ENCODE data around the gene VPS39.

Gene VPS39

DNA sequence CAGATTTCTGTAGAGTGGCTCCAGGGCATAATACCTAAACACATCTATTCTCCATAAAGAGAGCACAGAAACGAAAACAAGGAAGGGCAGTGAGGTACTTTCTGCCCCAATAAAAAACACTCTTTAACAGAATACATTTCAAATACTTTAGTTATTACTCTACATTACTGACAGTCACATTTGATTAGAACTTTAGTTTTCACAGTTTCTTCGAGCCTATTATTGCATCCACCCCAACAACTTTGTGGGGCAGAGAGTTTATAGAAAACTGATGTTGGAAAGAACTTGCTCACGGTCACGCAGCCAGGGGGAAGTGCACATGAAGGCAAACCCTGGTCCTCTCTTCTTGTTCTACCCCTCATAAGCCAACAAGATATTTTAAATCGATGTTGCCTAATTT, 9.0 kb downstream of the VPS39 start:
- DNase-seq: no peak

DNA sequence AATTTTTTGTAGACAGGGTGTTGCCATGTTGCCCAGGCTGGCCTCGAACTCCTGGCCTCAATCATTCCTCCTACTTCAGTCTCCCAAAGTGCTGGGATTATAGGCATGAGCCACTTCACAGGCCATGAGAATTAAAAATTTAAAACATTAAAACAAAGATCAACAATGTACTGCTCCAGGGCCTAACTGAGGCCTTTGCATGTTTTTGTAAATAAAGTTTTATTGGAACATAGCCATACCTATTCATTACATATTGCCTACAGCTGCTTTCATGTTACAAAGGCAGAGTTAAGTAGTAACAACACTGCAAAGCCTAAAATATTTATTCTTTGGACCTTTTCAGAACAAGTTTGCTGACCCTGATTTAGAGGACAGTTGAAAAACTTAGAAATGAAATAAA, 9.6 kb downstream of the VPS39 start:
- DNase-seq: no peak

DNA sequence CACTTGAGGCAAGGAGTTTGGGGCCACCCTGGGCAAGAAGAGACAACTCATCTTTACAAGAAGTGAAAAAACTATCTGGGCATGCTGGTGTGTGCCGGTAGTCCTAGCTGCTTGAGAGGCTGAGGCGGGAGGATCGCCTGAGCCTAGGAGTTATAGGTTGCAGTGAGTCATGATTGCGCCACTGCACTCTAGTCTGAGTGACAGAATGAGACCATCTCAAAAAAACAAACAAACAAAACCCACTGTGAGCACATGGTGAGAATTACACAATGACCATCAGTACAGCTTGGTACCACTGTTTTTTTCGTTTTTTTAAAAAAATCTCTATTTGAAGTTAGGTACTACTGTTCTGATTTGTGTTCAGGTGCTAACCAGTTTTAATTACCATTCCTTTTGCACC, 13.6 kb downstream of the VPS39 start:
- DNase-seq: no peak

DNA sequence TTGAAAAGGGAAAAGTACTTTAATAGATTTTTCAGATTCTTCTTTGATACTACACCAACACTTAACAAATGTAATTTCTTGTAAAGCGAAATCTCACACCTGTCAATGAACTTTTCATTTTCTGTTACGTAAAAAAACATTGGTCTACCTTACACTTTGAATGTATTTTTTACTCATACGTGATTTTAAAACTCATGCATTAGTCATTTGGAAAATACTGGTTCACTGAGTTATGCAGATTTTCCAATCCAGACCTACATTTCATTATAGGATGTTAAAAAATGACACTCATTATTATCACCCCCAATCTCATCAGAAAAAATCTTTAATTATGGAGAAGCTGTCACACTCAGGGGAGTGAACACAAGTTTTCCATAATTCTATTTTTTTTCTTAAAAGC, 14.7 kb downstream of the VPS39 start:
- no peak for DNase-seq

DNA sequence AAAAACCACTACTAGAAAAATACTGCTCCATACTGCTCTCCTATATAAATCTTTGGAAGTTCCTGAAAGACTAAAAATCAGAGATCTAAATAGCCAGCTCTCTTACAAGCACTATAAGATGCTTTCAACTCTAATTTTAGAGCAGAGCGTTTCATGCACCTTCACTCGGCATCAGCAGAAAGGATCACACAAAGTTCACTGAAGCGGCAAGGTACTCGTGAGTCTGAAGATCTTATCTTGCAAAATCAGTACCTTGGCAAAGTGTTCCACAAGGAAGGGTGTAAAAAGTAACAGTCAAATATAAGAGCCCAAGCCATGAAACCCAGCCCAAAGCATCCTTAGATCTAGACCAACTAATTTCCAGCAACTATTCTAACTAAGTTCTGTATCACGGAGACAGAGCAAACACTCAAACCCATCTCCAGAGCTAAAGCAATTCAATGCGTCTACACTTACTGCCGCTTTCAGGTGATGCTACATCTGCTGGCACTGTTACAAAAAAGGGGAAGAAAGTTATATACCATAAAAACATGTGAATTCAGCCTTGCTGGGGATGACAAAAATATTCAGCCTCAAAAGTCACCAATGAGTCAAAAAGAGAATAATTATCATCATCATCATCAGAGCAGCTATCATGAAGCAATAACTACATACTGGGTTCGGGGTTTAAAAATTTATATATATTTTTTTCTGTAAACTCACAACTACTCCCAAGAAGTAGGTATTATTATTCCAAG, 16.3 kb downstream of the VPS39 start:
- no peak for DNase-seq

DNA sequence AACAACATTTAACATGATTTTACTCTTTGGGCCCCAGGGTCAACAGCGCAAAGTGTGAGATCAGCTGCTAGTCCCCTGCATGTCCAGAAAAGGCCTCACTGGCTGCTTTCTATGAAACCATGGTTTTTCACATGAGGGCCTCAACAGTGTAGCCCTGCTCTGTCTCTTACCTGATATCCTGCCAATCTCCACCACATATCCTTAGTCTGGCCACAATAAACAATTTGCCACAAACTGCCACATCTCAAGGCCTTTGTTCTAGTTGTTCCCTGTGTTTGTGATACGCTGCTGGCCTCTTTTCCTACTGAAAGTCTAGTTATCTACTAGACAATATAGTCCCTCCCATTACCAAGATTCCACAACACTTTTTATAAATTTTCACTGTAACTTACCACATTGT, 17.7 kb downstream of the VPS39 start:
- no peak for DNase-seq

DNA sequence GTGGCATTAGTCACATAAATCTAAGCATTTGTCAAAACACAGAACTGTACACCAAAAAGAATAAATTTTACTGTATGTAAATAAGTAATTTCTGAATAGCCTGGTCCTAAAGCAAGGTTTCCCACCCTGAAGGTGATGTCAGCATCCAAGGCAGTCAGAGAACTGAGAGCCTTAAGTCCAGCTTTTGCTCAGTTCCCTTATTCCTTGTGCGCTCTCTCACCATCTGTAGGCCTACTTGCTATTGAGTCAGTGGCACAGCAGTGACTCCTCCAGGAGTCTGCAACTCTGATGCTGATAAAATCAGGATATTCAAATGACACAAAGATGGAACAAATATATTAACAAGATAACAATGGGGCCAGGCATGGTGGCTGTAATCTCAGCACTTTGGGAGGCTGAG, 22.3 kb downstream of the VPS39 start:
- DNase-seq: no peak

DNA sequence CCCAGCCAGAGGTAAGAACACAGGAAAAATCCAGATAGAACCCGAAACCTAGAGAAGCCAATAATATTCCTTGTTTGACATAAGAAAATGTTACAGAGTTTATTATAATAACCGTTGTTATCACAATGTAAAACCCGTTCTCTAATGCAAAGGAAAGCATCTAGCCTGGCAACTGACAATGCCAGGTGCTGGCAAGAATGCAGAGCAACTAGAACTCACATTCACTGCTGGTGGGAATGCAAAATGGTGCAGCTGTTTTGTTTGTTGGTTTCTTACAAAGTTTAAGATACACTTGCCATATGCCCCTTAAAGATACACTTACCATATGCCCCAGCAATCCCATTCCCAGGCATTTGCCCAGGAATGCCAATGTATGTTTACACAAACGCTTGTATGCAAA, 23.4 kb downstream of the VPS39 start:
- no peak for DNase-seq

DNA sequence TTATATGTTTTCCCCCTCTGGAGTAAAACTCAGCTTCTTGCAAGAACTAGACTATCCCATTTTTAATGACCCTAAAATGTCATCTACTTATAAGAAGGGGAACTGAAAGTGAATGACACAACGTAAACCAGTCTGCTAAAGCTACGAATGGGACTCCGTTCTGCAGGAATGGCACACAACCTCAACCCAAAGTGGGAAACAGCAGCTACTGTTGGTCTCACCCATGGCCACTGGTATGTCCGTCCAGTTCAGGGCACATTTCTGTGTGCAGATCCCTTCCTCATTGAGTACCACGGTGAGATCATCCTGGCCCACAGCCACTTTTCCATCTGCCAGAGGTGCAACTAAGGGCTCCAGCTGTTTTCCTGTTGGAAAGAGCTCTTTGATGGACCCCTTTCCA, 23.8 kb downstream of the VPS39 start:
- no peak for DNase-seq

DNA sequence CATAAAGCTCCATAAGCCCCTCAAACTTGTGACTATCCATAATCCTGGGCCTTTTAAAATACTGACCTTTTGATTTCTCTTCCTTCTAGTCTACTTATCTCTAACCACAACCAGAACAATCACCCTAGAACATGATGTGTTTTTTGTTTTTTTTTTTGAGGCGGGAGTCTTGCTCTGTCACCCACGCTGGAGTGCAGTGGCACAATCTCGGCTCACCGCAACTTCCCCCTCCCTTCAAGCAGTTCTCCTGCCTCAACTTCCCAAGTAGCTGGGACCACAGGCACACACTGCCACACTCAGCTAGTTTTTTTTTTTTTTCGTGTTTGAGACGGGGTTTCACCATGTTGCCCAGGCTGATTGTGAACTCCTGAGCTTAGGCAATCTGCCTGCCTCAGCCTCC, 25.1 kb downstream of the VPS39 start:
- no peak for DNase-seq

DNA sequence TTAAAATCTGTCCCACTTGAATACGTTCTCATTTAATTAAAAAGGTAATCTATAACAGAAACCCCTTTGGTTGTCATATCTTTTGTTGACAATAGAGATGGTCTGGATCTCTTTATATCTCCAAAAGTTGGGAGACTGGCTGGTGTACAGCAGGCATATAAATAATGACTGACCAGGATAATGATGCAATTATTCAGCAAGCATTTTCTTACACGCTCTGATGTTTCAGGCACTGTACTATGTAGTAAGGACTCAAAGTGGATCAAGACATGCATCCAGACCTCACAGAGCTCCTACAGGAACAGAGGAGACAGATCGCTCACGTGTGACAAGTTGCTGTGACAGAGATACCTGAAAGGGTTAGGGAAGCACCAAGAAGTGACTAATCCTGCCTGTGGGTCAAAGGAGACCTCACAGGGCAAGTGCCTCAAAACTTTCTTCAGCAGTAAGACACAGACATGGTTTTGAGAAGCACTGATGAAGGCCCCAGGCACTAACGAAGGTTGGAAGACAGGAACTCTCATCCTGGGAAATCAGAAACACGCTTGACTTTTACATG, 25.7 kb downstream of the VPS39 start:
- DNase-seq: no peak

DNA sequence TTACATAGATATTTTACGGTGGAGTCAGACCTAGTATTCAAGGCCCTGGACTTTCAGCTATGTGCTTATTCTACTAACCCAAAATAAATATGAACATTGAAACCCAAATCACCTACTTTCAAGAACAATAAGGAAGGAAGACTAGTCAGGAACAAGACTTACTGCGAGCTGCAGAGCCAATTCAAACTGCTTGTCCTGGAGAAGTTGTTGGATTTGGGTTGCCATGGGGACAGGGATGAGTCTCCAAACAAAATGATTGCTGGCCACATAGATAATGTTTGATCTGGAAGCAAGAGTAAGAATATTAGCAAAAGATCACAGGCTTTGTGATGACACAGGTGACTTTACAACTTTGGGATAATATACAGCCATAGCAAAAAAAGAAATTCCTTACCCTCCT, 30.0 kb downstream of the VPS39 start:
- no peak for DNase-seq

DNA sequence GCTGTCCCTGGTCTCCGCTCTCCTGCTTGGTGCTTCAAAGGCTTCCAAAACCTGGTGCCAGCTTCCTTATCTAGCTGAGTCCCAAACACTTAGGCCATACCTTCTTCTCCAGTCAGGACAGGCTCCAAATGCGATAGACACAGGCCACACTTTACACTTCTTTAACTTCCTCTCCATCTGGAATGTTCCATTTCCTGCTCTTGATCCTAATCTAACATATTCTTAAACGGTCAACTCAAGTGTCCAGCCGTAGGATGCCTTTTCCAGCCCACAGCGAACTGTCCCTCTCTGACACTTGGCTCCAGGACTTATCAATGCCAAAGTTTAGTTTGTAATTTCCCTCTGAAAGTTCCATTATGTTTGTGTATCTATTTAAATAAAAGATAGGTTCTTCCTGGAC, 32.4 kb downstream of the VPS39 start:
- no peak for DNase-seq

DNA sequence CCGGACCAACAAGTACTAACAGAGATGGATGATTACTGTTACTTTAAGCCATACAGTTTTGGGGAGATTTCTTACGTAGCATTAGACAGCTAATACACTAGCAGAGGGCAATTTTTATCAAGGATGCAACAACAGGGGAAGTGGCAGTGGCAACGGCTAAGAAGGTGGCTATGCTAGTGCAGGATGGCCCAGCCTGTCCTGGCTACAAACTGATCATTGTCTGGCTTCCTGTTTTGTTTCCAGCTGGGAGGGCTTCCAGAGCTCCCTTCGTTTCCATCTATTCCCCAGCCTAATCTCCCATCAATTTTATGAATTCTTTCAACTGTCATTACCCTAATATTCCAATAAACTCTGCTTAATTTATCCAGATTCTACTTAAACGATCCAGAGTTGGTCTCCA, 35.6 kb downstream of the VPS39 start:
- no peak for DNase-seq

DNA sequence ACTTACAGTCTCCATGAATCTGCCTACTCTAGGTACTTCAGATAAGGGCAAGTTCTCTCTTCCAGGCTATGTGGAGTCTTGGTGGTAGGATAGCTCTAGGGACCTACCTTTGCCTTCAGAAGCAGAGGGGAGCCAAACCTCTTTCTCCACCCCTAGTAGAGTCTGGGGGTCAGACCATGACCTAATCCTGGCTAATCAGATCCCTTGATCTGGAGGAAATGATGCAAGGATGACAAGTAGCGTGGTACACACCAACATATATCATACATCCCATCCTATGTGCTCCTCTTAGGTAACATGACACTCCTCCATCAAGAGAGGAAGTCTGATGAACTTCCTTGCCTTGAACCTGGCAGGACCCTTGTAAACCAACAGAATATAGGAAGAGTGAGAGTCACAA, 36.3 kb downstream of the VPS39 start:
- no peak for DNase-seq

DNA sequence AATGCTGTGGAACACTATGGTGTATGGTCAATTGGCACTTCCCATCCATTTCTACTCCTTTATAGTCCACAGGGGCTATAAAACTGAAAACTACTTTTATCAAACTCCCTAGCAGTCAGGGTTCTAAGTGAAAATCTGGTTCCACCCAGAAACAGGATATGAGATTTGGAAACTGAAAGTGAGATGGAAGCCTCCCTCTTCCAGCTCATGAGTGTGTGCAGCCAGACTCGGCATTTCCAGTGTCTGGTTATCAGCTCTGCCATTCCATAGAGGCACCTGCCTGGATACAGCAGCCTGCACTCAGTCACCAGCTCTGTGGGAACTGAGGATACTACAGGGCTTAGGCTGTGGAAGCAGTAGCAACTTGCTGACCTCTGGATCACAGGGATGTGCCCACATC, 37.0 kb downstream of the VPS39 start:
- no peak for DNase-seq

DNA sequence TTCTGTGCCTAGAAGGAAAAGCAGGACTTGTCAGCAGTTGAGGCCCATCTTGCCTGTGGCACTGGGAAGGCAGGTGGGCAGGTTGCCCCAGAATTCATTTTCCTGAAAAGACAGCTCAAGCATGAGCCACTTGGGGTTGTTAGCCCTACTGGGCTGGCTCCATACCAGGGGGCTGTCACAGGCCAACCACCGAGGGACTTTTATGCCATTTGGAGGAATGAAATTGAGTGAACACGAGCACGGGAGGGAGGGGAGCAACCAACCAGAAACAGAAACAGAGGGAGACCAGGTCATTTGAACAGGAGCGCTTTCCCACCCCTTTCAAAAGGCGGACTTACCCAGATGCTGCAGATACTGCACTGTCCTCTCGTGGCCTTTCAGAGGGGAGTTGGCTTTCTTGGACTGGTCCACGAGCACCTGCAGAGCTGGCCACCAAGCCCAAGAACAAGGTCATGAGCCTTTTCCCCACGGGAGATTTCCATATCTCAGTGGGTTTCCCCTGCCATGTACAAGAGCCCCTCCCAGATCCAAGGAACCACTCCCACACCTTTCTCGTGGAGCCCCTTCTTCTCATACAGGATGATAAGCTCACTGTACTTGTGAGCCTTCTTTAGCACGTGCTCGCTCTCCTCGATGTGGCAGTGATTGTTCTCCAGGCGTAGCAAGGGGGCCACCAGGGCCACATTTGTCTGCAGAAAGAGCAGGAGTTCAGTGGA, 41.7 kb downstream of the VPS39 start:
- no peak for DNase-seq

DNA sequence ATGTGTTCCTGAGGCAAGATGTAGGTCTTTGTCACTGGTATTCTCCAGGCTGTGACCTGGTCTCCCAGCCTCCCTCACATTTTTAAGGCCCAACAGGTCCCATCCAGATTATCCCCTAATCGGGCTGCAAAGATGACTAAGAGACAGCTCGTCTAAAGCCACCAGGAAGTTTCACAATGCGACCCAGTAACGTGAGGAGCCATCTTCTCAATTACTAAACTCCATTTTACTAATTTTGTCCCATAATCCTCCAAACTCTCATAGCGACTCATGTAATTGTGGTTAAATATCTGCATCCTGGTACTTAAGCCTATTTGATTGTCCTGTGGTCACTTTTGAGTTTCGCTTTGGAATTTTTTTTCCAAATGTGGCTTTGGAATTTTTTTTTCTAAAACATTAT, 43.0 kb downstream of the VPS39 start:
- no peak for DNase-seq

DNA sequence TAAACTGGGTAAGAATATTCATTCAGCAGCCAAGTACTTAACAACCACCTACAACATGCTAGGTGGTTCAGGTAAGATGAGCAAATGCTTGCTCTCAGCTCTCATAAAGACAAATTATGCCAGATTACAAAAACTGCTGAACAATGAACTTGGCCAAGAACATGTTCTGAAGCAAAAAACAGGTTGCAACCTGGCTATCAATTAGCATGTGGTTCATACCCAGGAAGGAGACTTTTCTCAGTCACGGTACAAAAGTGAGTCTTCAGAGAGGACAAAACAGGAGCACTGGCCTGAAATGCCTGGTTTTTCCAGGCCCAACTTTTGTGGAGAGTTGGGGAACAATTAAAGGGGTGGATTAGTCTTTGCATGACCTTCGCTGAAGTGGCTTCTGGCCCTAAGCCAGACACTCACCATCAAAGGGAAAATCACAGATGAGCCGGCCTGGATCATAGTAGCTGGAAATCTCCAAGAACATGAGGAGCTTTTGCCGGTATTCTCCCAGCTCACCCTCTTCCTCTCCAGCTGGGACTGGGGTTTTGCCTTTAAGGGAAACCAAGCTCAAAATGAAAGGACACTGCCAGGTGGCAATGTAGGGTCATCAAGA, 44.1 kb downstream of the VPS39 start:
- no peak for DNase-seq

DNA sequence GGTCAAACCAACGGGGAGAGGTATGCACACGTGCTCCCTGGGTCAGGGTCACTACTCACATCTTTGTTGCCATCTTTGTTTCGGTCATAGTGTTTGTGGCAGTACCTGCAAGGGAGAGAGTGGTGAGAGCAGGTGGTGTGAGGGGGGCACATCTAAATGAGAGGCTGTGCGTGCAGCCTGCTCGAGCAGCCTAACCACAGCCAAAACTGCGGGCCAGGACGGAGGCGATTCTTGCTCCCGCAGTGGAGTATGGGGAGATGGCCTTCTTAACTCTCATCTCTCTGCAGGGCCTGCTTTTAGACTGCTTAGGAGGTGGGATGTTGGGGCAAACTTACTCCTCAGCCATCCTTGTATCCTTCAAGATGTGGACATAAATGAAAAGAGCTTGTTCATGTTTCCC, 44.8 kb downstream of the VPS39 start:
- no peak for DNase-seq

DNA sequence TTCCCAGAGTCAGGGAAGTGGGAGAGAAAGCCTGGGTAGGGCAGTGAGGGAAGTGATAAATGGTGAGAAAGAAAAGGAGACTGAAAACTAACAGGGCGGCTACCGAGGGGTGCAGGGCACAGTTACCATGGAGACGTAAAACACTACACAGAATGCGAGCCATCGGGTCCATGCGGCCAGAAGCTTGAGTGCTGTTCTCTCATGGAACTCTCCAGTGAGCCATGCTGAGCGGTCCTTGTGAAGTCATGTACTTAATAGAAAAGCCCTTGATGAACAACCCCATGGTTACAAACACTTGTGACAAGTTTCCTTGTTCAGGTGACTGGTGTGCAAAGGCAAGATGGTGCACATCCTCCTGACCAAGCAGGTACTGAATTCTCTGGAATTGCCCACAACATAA, 48.0 kb downstream of the VPS39 start:
- DNase-seq: no peak

DNA sequence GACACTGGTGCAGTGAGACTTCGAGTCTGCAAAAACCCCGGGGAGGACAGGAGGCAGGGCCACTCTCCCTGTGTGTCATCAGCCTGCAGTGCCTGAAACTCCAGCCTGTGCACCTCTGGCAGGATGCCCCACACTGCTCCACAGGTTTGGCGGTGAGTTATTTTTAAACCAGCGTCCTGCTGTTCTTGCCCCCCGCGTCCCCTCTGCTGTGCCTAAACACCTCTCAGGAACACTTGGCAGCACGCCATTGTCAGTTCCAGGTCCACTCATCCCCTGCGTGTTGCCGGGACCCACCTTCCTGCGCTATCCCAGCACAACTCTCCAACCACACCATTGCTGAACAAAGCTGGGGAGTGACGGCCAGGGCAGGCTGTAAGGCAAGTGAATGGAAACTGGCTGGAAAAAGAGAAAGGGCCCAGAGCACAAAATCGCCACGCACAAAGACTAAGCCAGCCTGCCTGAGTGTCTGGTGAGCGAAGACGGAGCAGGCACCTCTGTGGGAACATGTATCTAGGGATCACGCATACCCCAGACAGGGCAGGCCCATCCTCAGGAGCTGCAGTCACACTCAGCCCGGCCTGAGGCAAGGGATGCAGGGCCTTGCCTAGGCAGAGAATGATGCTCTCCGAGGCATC, 48.6 kb downstream of the VPS39 start:
- no peak for DNase-seq

DNA sequence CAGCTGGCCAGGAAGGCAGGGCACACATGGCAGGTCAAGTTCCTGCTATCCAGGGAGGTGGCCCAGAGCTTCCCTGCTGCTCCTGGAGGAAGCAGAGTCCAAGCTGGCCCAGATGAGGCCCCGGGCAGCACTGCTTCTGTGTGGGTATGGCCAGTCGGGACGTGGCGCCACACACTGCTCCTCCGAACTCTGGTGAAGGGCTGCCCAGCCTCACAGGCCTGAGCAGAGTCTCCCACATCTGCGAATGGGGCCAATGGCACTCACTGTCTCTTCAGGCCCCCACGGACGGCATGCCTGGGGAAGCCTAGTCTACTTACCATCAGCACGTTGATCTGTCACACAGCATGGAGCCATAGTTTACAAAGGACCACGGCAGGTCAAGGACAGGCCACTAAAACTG, 49.2 kb downstream of the VPS39 start:
- DNase-seq: no peak
